ENCODE results near the gene ZNF423. TPM values are rescaled to one million over a fixed set of nuclear protein-coding genes. Genes with fewer than 3 reads are reported as not detected.

ZNF423 gene
- total RNA-seq, 4 donors from 2014 or later: 7.0 to 19.7 (median 8.4) TPM

- Histone ChIP-seq H3K27me3 (no peaks in the 10 kb centered on the region), H3K9me3 (no peaks in the 10 kb centered on the region), H3K36me3 (no peaks in the 10 kb centered on the region), H3K4me3 (no peak overlapping the region), H3K27ac (no peak overlapping the region), H3K4me1 (peaks cover 0 to 26% (median 12%) of the 10 kb centered on the region in 3 donors)
- no peak for ATAC-seq
- no peak for TF ChIP-seq POLR2A (IDR thresholded peaks at IDR 0.05)
- TF ChIP-seq POLR2AphosphoS5 (IDR thresholded peaks at IDR 0.05): no peak
- TF ChIP-seq CTCF (IDR thresholded peaks at IDR 0.05): no peak
- no peak for TF ChIP-seq EP300 (IDR thresholded peaks at IDR 0.05)
- 82 to 84% methylated on average over 3 of the region's 6 CpGs for WGBS, 2 donors (ENCODE audit: low coverage in 1 of 2)
These were observed 238.1 kb downstream of the ZNF423 start for GRCh38 chr16:49617710-49618330.

GRCh38 chr16:49617016-49617629 is 238.8 kb downstream of the ZNF423 start:
- TF ChIP-seq POLR2A (IDR thresholded peaks at IDR 0.05) (no peak), EP300 (IDR thresholded peaks at IDR 0.05) (no peak), POLR2AphosphoS5 (IDR thresholded peaks at IDR 0.05) (no peak), CTCF (IDR thresholded peaks at IDR 0.05) (no peak)
- Histone ChIP-seq H3K4me1 (peaks cover 0 to 26% (median 12%) of the 10 kb centered on the region in 3 donors), H3K27ac (no peak overlapping the region), H3K9me3 (no peaks in the 10 kb centered on the region), H3K4me3 (no peak overlapping the region), H3K36me3 (no peaks in the 10 kb centered on the region), H3K27me3 (no peaks in the 10 kb centered on the region)
- 54 to 67% methylated on average over 1 to 3 of the region's 4 CpGs for WGBS, 2 donors (ENCODE audit: low coverage in 1 of 2)
- no peak for ATAC-seq

- Histone ChIP-seq H3K27ac (no peak overlapping the region), H3K9me3 (no peaks in the 10 kb centered on the region), H3K36me3 (no peaks in the 10 kb centered on the region), H3K4me3 (no peak overlapping the region), H3K27me3 (no peaks in the 10 kb centered on the region), H3K4me1 (peaks cover 0 to 15% (median 7%) of the 10 kb centered on the region in 3 donors)
- 81 to 89% methylated on average over 4 to 8 of the region's 8 CpGs for WGBS, 2 donors (ENCODE audit: low coverage in 1 of 2)
- no peak for ATAC-seq
- TF ChIP-seq EP300 (IDR thresholded peaks at IDR 0.05): no peak
- no peak for TF ChIP-seq POLR2AphosphoS5 (IDR thresholded peaks at IDR 0.05)
- no peak for TF ChIP-seq CTCF (IDR thresholded peaks at IDR 0.05)
- TF ChIP-seq POLR2A (IDR thresholded peaks at IDR 0.05): no peak
These were observed 240.3 kb downstream of the ZNF423 start for GRCh38 chr16:49615576-49615975.

GRCh38 chr16:49610983-49611382 is 244.9 kb downstream of the ZNF423 start:
- 68 to 74% methylated on average over 3 of the region's 3 CpGs for WGBS, 2 donors (ENCODE audit: low coverage in 1 of 2)
- H3K4me3 ChIP-seq: no peak overlapping the region
- TF ChIP-seq POLR2A (IDR thresholded peaks at IDR 0.05) (no peak), CTCF (IDR thresholded peaks at IDR 0.05) (no peak), POLR2AphosphoS5 (IDR thresholded peaks at IDR 0.05) (no peak), EP300 (IDR thresholded peaks at IDR 0.05) (no peak)
- no peak for ATAC-seq
- no peaks in the 10 kb centered on the region for H3K36me3 ChIP-seq
- no peaks in the 10 kb centered on the region for H3K27me3 ChIP-seq
- no peaks in the 10 kb centered on the region for H3K9me3 ChIP-seq
- H3K4me1 ChIP-seq: peaks cover 0 to 13% (median 0%) of the 10 kb centered on the region in 3 donors
- H3K27ac ChIP-seq: no peak overlapping the region

GRCh38 chr16:49608779-49609178 is 247.1 kb downstream of the ZNF423 start:
- no peaks in the 10 kb centered on the region for H3K9me3 ChIP-seq
- H3K36me3 ChIP-seq: no peaks in the 10 kb centered on the region
- no peak for TF ChIP-seq POLR2A (IDR thresholded peaks at IDR 0.05)
- peak in 3 of 4 experiments; percentile 36 to 67 (median 41) for TF ChIP-seq CTCF (IDR thresholded peaks at IDR 0.05)
- ATAC-seq: peak; percentile 48
- no peaks in the 10 kb centered on the region for H3K27me3 ChIP-seq
- H3K27ac ChIP-seq: no peak overlapping the region
- 57 to 63% methylated on average over 1 to 2 of the region's 5 CpGs for WGBS, 2 donors (ENCODE audit: low coverage in 1 of 2)
- peaks cover 0 to 13% (median 0%) of the 10 kb centered on the region in 3 donors for H3K4me1 ChIP-seq
- H3K4me3 ChIP-seq: no peak overlapping the region
